ENCODE results near the gene METTL1. TPM values are rescaled to one million over a fixed set of nuclear protein-coding genes. Genes with fewer than 3 reads are reported as not detected.

The METTL1 gene
- total and polyA plus RNA-seq, 2 donors (not counting 1 experiment from before 2014, with no cell fraction given): 9.1 to 9.2 TPM

DNA sequence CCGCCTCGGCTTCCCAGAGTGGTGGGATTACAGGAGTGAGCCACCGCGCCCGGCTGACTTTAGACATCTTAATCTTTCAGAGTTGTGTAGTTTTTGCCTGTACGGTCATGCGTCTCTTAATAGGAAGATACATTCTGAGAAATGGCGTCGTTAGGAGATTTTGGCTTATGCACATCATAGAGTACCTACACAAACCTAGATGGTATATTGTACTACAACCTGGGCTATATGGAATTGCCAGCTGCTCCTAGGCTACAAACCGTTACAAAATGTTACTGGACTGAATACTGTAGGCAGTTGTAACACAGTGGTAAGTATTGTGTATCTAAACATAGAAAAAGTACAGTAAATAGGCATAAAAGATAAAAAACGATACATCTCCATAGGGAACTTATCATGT is 12.0 kb upstream of the METTL1 start:
- Mint-ChIP-seq H3K27me3 (no peaks in the 10 kb centered on the region), H3K27ac (peak overlapping the region; percentile 26), H3K9me3 (ENCODE audit: insufficient read depth) (no peaks in the 10 kb centered on the region), H3K4me1 (peaks cover 18% of the 10 kb centered on the region), H3K4me3 (peak overlapping the region; percentile 83)
- peaks cover 25% of the 10 kb centered on the region for H3K79me2 ChIP-seq (ENCODE audit: control insufficient read depth, insufficient read depth, low read length)
- 100% methylated on average over 1 of the region's 11 CpGs for WGBS (ENCODE audit: insufficient coverage)
- intact Hi-C loops (cut with micrococcal nuclease): loop anchor here (5.0 kb wide), 1 partner anchor 42 kb away; no protein-coding TSS in a partner anchor
- ChIA-PET POLR2A (no interaction called here), CTCF (interaction anchor here (1.2 to 6.9 kb wide), 8 partner anchors 12 to 120 kb away, joined by 3 to 59 read pairs (median 6); partner anchors contain the start of genes CYP27B1, EEF1AKMT3, MARCHF9 and METTL1)
- H3K4me3 ChIP-seq (ENCODE audit: control extremely low read depth in 1 of 5, extremely low read depth in 1 of 5, insufficient read depth in 1 of 5, low read depth in 2 of 5, low read length in 4 of 5): no peak overlapping the region
- H3K4me2 ChIP-seq (replicated peaks; ENCODE audit: low read depth, low read length, poor library complexity, severe bottlenecking): peak overlapping the region; percentile 98
- DNase-seq (no peak), ATAC-seq (ENCODE audit: low read depth) (no peak)
- no peak overlapping the region for H3K9ac ChIP-seq (ENCODE audit: low read length)
- H4K20me1 ChIP-seq (ENCODE audit: control insufficient read depth, insufficient read depth, low read length, poor library complexity, severe bottlenecking): no peaks in the 10 kb centered on the region
- no peak overlapping the region for H2AFZ ChIP-seq (ENCODE audit: insufficient read depth, low read depth, low read length, poor library complexity, severe bottlenecking)
- H3K9me3 ChIP-seq (ENCODE audit: control extremely low read depth in 1 of 3, control insufficient read depth in 2 of 3, insufficient read depth in 1 of 3, low read length in 2 of 3): no peaks in the 10 kb centered on the region
- H3K27ac ChIP-seq (ENCODE audit: low read length in 2 of 2): no peak overlapping the region
- TF ChIP-seq, protein P1, sequence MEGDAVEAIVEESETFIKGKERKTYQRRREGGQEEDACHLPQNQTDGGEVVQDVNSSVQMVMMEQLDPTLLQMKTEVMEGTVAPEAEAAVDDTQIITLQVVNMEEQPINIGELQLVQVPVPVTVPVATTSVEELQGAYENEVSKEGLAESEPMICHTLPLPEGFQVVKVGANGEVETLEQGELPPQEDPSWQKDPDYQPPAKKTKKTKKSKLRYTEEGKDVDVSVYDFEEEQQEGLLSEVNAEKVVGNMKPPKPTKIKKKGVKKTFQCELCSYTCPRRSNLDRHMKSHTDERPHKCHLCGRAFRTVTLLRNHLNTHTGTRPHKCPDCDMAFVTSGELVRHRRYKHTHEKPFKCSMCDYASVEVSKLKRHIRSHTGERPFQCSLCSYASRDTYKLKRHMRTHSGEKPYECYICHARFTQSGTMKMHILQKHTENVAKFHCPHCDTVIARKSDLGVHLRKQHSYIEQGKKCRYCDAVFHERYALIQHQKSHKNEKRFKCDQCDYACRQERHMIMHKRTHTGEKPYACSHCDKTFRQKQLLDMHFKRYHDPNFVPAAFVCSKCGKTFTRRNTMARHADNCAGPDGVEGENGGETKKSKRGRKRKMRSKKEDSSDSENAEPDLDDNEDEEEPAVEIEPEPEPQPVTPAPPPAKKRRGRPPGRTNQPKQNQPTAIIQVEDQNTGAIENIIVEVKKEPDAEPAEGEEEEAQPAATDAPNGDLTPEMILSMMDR (IDR thresholded peaks at IDR 0.05): no peak
- TF ChIP-seq EZH2 (IDR thresholded peaks at IDR 0.05; ENCODE audit: borderline replicate concordance, insufficient read depth, low read depth, low read length, poor library complexity, severe bottlenecking): no peak
- peaks cover 9 to 29% of the 10 kb centered on the region in 2 experiments for H3K36me3 ChIP-seq (replicated peaks in 1 of 2; ENCODE audit: control extremely low read depth in 1 of 2, control insufficient read depth in 1 of 2, extremely low read depth in 1 of 2, insufficient read depth in 2 of 2, low read length in 1 of 2)
- H3K4me1 ChIP-seq (ENCODE audit: control insufficient read depth in 2 of 2, insufficient read depth in 2 of 2, low read length in 2 of 2): peaks cover 9 to 17% of the 10 kb centered on the region in 2 donors
- no peaks in the 10 kb centered on the region for H3K27me3 ChIP-seq (replicated peaks in 1 of 4; ENCODE audit: control extremely low read depth in 1 of 4, control insufficient read depth in 3 of 4, insufficient read depth in 4 of 4, low read length in 3 of 4)

DNA sequence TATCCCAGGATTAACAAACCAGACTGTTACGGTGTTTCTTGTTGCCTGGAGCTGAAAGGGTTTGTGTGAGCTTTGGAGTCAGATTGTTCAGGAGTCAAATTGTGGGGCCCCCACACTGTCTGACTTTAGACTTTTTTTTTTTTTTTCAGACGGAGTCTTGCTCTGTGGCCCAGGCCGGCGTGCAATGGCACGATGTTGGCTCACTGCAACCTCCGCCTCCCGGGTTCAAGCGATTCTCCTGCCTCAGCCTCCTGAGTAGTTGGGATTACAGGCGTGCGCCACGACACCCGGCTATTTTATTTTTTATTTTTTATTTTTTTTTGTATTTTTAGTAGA is 11.5 kb upstream of the METTL1 start:
- no peak overlapping the region for H2AFZ ChIP-seq (ENCODE audit: insufficient read depth, low read depth, low read length, poor library complexity, severe bottlenecking)
- peaks cover 9 to 29% of the 10 kb centered on the region in 2 experiments for H3K36me3 ChIP-seq (replicated peaks in 1 of 2; ENCODE audit: control extremely low read depth in 1 of 2, control insufficient read depth in 1 of 2, extremely low read depth in 1 of 2, insufficient read depth in 2 of 2, low read length in 1 of 2)
- H3K9me3 ChIP-seq (ENCODE audit: control extremely low read depth in 1 of 3, control insufficient read depth in 2 of 3, insufficient read depth in 1 of 3, low read length in 2 of 3): no peaks in the 10 kb centered on the region
- H3K27me3 Mint-ChIP-seq: no peaks in the 10 kb centered on the region
- no peaks in the 10 kb centered on the region for H3K9me3 Mint-ChIP-seq (ENCODE audit: insufficient read depth)
- ATAC-seq (ENCODE audit: low read depth) (no peak), DNase-seq (no peak)
- CTCF ChIA-PET: interaction anchor here (0.7 to 6.9 kb wide), 14 partner anchors 11 to 126 kb away, joined by 3 to 59 read pairs (median 5); partner anchors contain the start of genes CYP27B1, EEF1AKMT3, MARCHF9 and METTL1
- peak overlapping the region in 1 of 2 donors; percentile 77 for H3K27ac ChIP-seq (ENCODE audit: low read length in 2 of 2)
- peak overlapping the region; percentile 98 for H3K4me2 ChIP-seq (replicated peaks; ENCODE audit: low read depth, low read length, poor library complexity, severe bottlenecking)
- TF ChIP-seq, protein P1 (IDR thresholded peaks at IDR 0.05): no peak
- TF ChIP-seq EZH2 (IDR thresholded peaks at IDR 0.05; ENCODE audit: borderline replicate concordance, insufficient read depth, low read depth, low read length, poor library complexity, severe bottlenecking): no peak
- no peaks in the 10 kb centered on the region for H3K27me3 ChIP-seq (replicated peaks in 1 of 4; ENCODE audit: control extremely low read depth in 1 of 4, control insufficient read depth in 3 of 4, insufficient read depth in 4 of 4, low read length in 3 of 4)
- H3K4me3 ChIP-seq (ENCODE audit: control extremely low read depth in 1 of 5, extremely low read depth in 1 of 5, insufficient read depth in 1 of 5, low read depth in 2 of 5, low read length in 4 of 5): peak overlapping the region; percentile 83 to 100 (median 98)
- POLR2A ChIA-PET: interaction anchor here (0.7 kb wide), 1 partner anchor 278 kb away, joined by 5 read pairs; no protein-coding TSS in a partner anchor
- no peaks in the 10 kb centered on the region for H4K20me1 ChIP-seq (ENCODE audit: control insufficient read depth, insufficient read depth, low read length, poor library complexity, severe bottlenecking)
- H3K27ac Mint-ChIP-seq: peak overlapping the region; percentile 96
- intact Hi-C loops (cut with micrococcal nuclease): loop anchor here (5.0 kb wide), 1 partner anchor 41 kb away; no protein-coding TSS in a partner anchor
- H3K4me1 ChIP-seq (ENCODE audit: control insufficient read depth in 2 of 2, insufficient read depth in 2 of 2, low read length in 2 of 2): peaks cover 9 to 17% of the 10 kb centered on the region in 2 donors
- H3K9ac ChIP-seq (ENCODE audit: low read length): peak overlapping the region; percentile 94
- peaks cover 25% of the 10 kb centered on the region for H3K79me2 ChIP-seq (ENCODE audit: control insufficient read depth, insufficient read depth, low read length)
- H3K4me1 Mint-ChIP-seq: peaks cover 18% of the 10 kb centered on the region
- peak overlapping the region; percentile 100 for H3K4me3 Mint-ChIP-seq
- 87% methylated on average over 8 of the region's 12 CpGs for WGBS (ENCODE audit: insufficient coverage)
